ENCODE results near the gene ITPK1. TPM values are rescaled to one million over a fixed set of nuclear protein-coding genes. Genes with fewer than 3 reads are reported as not detected.
A peak's percentile ranks its signal among the peaks of the same experiment; 100 is the strongest.

ITPK1 gene
- total RNA-seq, 1 donor, result 25.0 TPM

- Histone ChIP-seq H3K36me3 (ENCODE audit: insufficient read depth, low read length) (no peaks in the 10 kb centered on the region), H3K27ac (ENCODE audit: low read depth, low read length) (no peak overlapping the region), H3K9me3 (ENCODE audit: low read depth, low read length) (peaks cover 2% of the 10 kb centered on the region), H3K4me2 (ENCODE audit: insufficient read depth, low read length) (no peak overlapping the region), H4K20me1 (ENCODE audit: insufficient read depth, low read length) (peaks cover 9% of the 10 kb centered on the region), H2AFZ (ENCODE audit: low read length) (no peak overlapping the region), H3K4me3 (ENCODE audit: insufficient read depth, low read length) (no peak overlapping the region), H3K79me2 (ENCODE audit: insufficient read depth, low read length) (no peaks in the 10 kb centered on the region), H3K4me1 (ENCODE audit: insufficient read depth, low read length) (peaks cover 14% of the 10 kb centered on the region), H3K27me3 (ENCODE audit: insufficient read depth, low read length) (no peaks in the 10 kb centered on the region)
- peak; percentile 63 for DNase-seq (ENCODE audit: insufficient read length, low spot score, missing footprints)
- no peak for TF ChIP-seq CTCF (IDR thresholded peaks at IDR 0.05; ENCODE audit: extremely low read depth, low read depth, low read length)
Observed at GRCh38 chr14:92964124-92965109, 151.3 kb downstream of the ITPK1 start.

- H3K27ac ChIP-seq (ENCODE audit: low read depth, low read length), result no peak overlapping the region
- H3K36me3 ChIP-seq (ENCODE audit: insufficient read depth, low read length), result no peaks in the 10 kb centered on the region
- no peak overlapping the region for H3K4me3 ChIP-seq (ENCODE audit: insufficient read depth, low read length)
- H3K79me2 ChIP-seq (ENCODE audit: insufficient read depth, low read length), result no peaks in the 10 kb centered on the region
- H3K9me3 ChIP-seq (ENCODE audit: low read depth, low read length), result peaks cover 2% of the 10 kb centered on the region
- peaks cover 14% of the 10 kb centered on the region for H3K4me1 ChIP-seq (ENCODE audit: insufficient read depth, low read length)
- peaks cover 5% of the 10 kb centered on the region for H4K20me1 ChIP-seq (ENCODE audit: insufficient read depth, low read length)
- no peak for TF ChIP-seq CTCF (IDR thresholded peaks at IDR 0.05; ENCODE audit: extremely low read depth, low read depth, low read length)
- no peaks in the 10 kb centered on the region for H3K27me3 ChIP-seq (ENCODE audit: insufficient read depth, low read length)
- H3K4me2 ChIP-seq (ENCODE audit: insufficient read depth, low read length), result no peak overlapping the region
- DNase-seq (ENCODE audit: insufficient read length, low spot score, missing footprints), result peak; percentile 48
- no peak overlapping the region for H2AFZ ChIP-seq (ENCODE audit: low read length)
Observed at GRCh38 chr14:92963301-92964123, 152.2 kb downstream of the ITPK1 start.

- peak; percentile 25 for DNase-seq (ENCODE audit: insufficient read length, low spot score, missing footprints)
- no peak overlapping the region for H2AFZ ChIP-seq (ENCODE audit: low read length)
- no peaks in the 10 kb centered on the region for H3K79me2 ChIP-seq (ENCODE audit: insufficient read depth, low read length)
- no peak overlapping the region for H3K27ac ChIP-seq (ENCODE audit: low read depth, low read length)
- no peak overlapping the region for H3K4me2 ChIP-seq (ENCODE audit: insufficient read depth, low read length)
- no peak overlapping the region for H3K4me3 ChIP-seq (ENCODE audit: insufficient read depth, low read length)
- H3K9me3 ChIP-seq (ENCODE audit: low read depth, low read length), result peaks cover 2% of the 10 kb centered on the region
- TF ChIP-seq CTCF (IDR thresholded peaks at IDR 0.05; ENCODE audit: extremely low read depth, low read depth, low read length), result no peak
- peaks cover 5% of the 10 kb centered on the region for H4K20me1 ChIP-seq (ENCODE audit: insufficient read depth, low read length)
- no peaks in the 10 kb centered on the region for H3K27me3 ChIP-seq (ENCODE audit: insufficient read depth, low read length)
- H3K4me1 ChIP-seq (ENCODE audit: insufficient read depth, low read length), result peaks cover 14% of the 10 kb centered on the region
- no peaks in the 10 kb centered on the region for H3K36me3 ChIP-seq (ENCODE audit: insufficient read depth, low read length)
Observed at GRCh38 chr14:92962831-92963095, 153.0 kb downstream of the ITPK1 start.

All from osteoblast (primary cell).